ENCODE data around the gene ZFPM1.

ZFPM1 gene

DNA sequence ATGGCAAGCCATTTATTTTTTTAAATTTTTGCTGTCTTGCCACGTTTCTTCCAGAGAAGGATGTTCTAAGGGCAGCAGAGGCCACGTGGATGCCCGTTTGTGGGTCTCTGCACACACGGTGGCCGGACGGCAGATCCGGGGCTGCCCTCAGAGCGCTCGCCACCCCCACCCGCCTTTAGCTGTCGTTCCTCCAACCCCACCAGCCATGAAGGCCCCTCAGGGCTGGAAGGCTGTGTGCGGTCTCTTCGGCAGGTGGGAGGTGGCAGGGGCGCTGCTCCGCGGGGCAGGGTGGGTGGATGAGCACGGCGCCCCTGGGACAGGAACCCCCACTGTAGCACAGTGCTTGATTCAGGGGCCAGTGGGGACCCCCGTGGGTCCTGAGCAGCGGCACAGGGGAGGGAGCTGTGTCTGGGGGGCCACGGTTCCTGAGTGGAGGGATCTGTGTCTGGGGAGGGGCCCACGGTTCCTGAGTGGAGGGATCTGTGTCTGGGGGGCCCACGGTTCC, 49.7 kb downstream of the ZFPM1 start:
- no peak for DNase-seq

GRCh38 chr16:88503374-88503770, 50.3 kb downstream of the ZFPM1 start:
- DNase-seq = no peak

- no peak for DNase-seq
Measured at GRCh38 chr16:88503771-88504488, 50.9 kb downstream of the ZFPM1 start.

- DNase-seq = peak in 1 of 2 experiments; percentile 34
Measured at GRCh38 chr16:88504489-88505404, 51.7 kb downstream of the ZFPM1 start.

- peak; percentile 75 to 77 for DNase-seq
Measured at GRCh38 chr16:88505405-88506082, 52.5 kb downstream of the ZFPM1 start.

DNA sequence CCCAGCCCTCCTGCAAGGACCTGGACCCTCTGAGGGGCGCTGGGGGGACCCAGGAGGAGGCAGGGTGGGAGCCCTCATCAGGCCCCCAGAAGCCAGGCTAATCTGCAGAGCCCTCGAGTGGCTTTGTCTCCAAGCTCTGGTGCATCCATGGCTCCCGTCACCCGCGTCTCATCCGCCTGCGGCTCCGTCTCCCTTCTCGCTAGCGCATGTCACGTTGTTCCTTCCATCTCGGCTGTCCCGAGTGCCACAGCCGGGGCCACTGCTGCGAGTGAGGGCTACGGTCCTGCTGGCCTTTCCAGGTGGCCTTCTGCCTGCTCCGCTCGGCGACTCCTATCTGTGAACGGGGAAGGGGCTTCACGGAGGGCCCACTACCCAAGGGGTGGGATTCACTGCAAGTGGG, 53.6 kb downstream of the ZFPM1 start:
- no peak for DNase-seq

DNA sequence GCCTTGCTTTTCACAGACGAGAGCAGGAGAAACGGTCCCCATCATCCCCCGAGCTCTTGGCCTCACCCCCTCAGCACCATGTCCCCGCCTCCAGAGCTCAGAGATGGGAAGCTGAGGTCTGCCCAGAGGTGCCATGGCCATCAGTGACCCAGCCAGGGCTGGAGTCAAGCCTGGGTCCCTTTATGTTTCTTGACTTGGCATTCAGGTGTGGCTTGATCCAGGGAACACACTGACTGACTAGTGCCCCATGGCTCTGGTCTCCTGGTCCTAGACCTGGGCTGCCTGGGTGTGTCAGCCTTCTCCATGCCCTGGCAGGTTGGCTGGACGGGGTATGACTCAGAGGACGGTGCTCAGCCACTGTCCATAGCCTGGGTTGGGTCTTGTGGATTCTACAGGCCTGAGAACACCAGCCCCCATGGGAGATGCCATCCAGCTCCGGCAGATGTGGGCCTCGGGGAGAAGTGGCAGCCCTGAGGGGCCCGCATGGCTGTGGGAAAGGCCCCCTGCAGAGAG, 54.2 kb downstream of the ZFPM1 start:
- no peak for DNase-seq

GRCh38 chr16:88508376-88508867, 55.3 kb downstream of the ZFPM1 start:
- no peak for DNase-seq

- no peak for DNase-seq
Measured at GRCh38 chr16:88508868-88509748, 56.0 kb downstream of the ZFPM1 start.

GRCh38 chr16:88509749-88510069, 56.6 kb downstream of the ZFPM1 start:
- DNase-seq = no peak

DNA sequence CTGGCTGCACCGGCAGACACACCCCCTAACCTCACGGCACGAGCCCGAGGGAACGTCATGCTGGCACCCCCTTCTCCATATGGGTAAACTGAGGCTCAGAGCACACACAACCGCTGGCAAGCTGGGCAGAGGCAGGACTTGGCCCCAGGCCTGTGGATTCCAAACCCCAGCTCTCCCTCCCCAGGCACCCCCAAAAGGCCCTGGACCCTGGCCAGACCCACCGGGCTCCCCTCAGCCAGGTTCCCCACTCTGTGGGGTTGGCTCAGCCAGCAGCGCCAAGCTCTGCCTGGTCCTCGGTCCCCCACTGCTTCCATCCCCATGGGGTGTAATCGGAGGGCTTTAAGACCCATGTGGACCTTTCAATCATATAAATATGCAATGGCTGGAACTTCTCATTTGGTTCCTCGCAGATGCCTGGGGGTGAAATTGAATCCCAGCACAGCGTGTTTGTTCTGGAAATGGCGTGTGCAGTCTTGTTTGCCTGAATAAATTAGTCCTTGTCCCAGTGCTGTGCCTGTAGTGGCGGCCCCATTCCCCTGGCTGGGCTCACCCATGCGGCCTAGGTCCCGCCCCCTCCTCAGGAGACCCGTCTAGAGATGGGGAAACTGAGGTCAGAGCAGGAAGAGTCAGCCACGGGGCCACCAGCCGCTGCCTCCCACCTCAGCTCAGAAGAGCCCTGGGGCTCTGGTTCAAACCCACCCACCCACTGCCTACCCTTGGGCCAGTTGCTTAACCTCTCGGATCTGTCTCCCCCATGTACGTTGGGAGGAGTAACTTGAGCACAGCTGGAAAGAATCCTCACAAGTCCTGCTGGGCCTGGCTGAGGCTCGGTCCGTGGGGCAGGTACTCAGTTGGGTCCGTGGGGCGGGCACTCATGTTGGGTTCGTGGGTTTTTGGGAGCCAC, 57.3 kb downstream of the ZFPM1 start:
- peak; percentile 74 to 87 for DNase-seq

- DNase-seq = no peak
Measured at GRCh38 chr16:88511060-88511459, 58.0 kb downstream of the ZFPM1 start.

DNA sequence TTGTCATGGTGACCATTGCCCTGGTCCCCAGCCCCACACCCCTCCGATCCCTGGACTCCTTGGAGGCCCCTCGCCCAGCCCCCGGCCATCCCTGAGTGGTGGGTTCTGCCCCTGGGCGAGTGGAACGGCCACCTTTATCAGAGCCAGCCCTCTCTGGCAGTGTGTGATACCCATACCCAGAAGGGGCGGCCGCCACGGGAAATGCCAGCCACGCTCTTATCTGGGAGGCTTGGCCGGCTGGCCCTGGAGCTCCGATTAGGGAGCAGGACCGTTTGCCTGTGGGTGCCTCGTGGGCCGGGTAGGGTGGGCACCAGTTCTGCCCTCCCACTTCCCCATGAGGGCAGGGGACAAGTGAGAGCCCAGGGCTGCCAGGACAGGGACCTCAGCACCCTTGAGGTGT, 58.8 kb downstream of the ZFPM1 start:
- DNase-seq = no peak

GRCh38 chr16:88512728-88513696, 59.9 kb downstream of the ZFPM1 start:
- no peak for DNase-seq

- DNase-seq = no peak
Measured at GRCh38 chr16:88514070-88514469, 61.0 kb downstream of the ZFPM1 start.

DNA sequence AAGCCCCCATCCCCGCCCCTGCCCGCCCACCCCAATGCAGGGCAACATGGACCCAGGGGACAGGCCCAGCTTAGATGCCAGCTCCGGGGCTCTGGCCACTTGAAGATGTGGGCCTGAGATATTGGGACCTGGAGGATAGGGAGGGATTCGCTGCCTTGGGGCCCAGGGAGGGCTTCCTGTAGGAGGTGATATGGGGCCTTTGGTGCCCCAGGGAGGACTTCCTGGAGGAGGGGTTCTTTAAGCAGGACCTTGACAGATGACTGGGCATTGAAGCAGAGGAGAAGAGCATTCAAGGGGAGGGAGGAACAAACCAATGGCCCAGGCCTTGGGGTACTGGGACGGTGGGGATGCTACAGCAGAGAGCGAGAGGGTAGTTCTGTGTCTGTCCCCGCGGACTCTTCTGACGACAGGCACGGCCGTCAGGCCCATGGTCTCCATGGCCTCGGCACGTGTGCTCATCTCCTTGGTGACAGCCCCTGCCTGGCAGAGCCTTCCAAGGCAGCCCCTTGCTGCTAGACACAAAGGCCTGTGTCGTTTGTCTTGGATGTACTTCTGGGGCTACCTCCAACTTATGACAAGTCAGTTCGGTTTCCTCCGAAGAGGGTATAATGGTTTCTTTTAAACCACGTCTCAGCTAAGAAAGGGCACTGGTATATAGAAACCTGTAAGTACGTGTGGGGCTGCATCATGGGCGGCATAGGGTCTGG, 61.6 kb downstream of the ZFPM1 start:
- DNase-seq = no peak

GRCh38 chr16:88515371-88515770, 62.3 kb downstream of the ZFPM1 start:
- no peak for DNase-seq

GRCh38 chr16:88515925-88516594, 63.0 kb downstream of the ZFPM1 start:
- DNase-seq = no peak

All from NCI-H2081 (cell line).